ENCODE data around the gene PRPSAP1.
A peak's percentile ranks its signal among the peaks of the same experiment; 100 is the strongest.
"Not testable (repeated sequence)": the region's sequence is repeated elsewhere in the genome, so short reads cannot be mapped to it uniquely, and the experiment has no call there.

PRPSAP1 gene

DNA sequence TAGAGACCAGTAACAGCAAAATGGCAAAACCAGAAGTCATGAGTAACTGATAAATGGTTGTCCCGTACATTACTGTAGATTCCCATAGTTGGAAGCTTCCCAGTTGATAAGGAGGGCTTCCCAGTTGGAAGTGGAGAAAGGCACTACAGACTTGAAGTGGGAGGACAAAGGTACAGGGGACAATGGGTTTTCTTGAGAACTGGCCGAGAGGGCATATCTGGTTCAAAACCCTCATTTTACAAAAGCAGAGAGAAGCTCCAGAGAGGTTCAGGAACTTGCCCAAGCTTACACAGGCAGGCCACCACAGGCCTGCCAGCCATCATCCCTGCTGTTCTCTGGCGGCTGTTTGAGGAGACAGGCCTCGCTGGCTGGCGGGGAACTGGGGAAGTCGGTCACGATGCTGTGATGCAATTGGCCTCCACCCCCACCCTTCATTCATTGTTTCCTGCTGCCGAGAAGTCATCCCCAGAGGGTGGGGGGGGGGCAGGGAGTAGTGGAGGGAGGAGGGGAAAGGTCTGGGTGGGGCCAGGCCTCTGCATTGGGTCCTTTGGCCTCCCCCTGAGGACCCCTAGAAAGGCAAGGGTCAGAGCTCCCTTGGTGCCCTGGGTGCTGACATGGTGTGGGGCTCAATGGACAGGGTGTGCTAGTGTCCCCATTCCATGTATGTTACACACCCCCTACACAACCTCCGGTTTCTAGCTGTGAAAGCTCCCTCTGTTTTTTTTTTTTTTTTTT is 85.5 kb downstream of the PRPSAP1 start:
- POLR2A ChIA-PET (ENCODE audit: low non-redundant PET): interaction anchor here (0.7 kb wide), 1 partner anchor 190 kb away, joined by 5 read pairs; no protein-coding TSS in a partner anchor
- TF ChIP-seq, protein P1, sequence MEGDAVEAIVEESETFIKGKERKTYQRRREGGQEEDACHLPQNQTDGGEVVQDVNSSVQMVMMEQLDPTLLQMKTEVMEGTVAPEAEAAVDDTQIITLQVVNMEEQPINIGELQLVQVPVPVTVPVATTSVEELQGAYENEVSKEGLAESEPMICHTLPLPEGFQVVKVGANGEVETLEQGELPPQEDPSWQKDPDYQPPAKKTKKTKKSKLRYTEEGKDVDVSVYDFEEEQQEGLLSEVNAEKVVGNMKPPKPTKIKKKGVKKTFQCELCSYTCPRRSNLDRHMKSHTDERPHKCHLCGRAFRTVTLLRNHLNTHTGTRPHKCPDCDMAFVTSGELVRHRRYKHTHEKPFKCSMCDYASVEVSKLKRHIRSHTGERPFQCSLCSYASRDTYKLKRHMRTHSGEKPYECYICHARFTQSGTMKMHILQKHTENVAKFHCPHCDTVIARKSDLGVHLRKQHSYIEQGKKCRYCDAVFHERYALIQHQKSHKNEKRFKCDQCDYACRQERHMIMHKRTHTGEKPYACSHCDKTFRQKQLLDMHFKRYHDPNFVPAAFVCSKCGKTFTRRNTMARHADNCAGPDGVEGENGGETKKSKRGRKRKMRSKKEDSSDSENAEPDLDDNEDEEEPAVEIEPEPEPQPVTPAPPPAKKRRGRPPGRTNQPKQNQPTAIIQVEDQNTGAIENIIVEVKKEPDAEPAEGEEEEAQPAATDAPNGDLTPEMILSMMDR (conservative IDR thresholded peaks at IDR 0.05; ENCODE audit: low read depth): no peak
- DNase-seq (ENCODE audit: low spot score): peak; percentile 84
- CTCF ChIA-PET: interaction anchor here (0.6 to 1.3 kb wide), 3 partner anchors 10 to 20 kb away, joined by 3 to 12 read pairs (median 6); no protein-coding TSS in a partner anchor
- peak overlapping the region; percentile 93 for H3K27ac ChIP-seq

DNA sequence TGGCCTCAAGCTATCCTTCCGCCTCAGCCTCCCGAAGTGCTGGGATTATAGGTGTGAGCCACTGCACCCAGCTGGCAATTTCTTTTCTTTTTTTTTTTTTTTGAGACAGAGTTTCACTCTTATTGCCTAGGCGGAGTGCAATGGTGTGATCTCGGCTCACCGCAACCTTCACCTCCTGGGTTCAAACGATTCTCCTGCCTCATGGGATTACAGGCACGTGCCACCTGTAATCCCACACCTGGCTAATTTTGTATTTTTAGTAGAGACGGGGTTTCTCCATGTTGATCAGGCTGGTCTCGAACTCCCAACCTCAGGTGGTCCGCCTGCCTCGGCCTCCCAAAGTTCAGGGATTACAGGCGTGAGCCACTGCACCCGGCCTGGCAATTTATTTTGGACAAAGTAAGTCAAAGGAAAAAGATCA is 86.1 kb downstream of the PRPSAP1 start:
- DNase-seq (ENCODE audit: low spot score): not testable (repeated sequence)
- ChIA-PET POLR2A (ENCODE audit: low non-redundant PET) (interaction anchor here (0.7 kb wide), 2 partner anchors 12 to 189 kb away, joined by 3 to 5 read pairs; no protein-coding TSS in a partner anchor), CTCF (interaction anchor here (0.6 to 1.2 kb wide), 5 partner anchors 11 to 148 kb away, joined by 3 to 8 read pairs (median 3); no protein-coding TSS in a partner anchor)
- peak overlapping the region; percentile 93 for H3K27ac ChIP-seq

DNA sequence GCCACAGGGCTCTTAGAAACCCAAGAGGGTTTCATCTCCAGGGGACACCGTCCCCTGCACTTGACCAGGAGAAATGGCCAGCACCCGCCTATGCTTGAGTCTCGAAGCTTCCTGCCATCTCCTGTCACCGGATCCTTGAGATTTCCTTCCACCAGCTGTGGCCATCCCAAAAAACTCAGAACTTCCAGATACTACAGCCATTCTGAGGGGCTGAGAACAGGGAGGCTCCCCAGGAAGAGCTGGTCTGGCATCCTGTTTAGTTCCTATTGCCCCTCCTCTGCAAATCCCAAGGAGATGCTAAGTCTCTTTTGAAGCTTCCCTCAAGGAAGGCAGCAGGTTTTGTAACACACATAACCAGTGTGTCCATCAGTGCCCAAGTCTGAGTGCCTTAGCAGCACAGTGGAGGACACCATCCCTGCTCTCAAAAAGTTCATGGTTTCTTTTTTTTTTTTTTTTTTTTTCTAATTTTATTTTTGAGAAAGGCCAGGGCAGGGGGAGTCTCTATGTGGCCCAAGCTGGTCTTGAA is 86.6 kb downstream of the PRPSAP1 start:
- POLR2A ChIA-PET (ENCODE audit: low non-redundant PET): interaction anchor here (0.7 kb wide), 2 partner anchors 12 to 189 kb away, joined by 3 to 5 read pairs; no protein-coding TSS in a partner anchor
- no peak for DNase-seq (ENCODE audit: low spot score)
- peak overlapping the region; percentile 93 for H3K27ac ChIP-seq
- CTCF ChIA-PET: interaction anchor here (0.6 to 1.2 kb wide), 7 partner anchors 11 to 406 kb away, joined by 3 to 8 read pairs (median 4); no protein-coding TSS in a partner anchor
- TF ChIP-seq, protein P1 (conservative IDR thresholded peaks at IDR 0.05; ENCODE audit: low read depth): no peak

DNA sequence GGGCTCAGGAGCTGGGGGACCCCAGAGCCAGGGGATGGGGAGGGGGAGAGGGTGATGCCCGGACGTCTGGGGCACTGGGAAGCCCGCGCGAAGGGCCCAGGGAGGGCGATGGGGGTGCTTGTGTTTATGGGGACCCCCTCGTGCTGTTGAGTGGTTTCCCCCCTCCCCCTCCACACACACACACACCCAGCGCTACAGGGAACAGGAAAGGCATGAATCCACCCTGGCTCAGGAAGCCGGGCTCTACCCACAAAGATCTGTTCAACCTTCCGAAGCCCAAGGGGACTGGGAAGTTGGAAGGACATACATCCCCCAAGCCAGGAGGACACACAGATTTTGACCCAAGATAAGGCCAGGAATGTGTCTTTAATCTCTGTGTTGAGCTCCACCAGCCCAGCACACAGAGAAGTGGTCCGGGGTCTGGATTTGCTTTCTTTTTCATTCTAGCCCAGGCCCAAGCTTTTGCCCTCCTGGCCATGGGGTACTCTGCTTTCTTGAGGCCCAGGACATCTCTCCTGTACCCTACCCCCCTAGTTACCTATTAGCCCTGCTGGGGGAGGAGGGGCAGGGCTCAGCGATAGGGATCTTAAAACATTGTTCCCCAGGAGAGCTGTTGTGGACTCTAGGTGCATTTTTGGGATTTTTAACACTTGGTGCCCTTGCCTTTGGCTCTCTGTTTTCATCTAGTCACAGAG is 87.3 kb downstream of the PRPSAP1 start:
- DNase-seq (ENCODE audit: low spot score): peak; percentile 41
- ChIA-PET CTCF (interaction anchor here (1.1 to 1.2 kb wide), 3 partner anchors 13 to 144 kb away, joined by 4 to 8 read pairs (median 4); no protein-coding TSS in a partner anchor), POLR2A (ENCODE audit: low non-redundant PET) (interaction anchor here (0.7 kb wide), 1 partner anchor 13 kb away, joined by 3 read pairs; no protein-coding TSS in a partner anchor)
- TF ChIP-seq, protein P1 (conservative IDR thresholded peaks at IDR 0.05; ENCODE audit: low read depth): no peak
- H3K27ac ChIP-seq: peak overlapping the region; percentile 93

DNA sequence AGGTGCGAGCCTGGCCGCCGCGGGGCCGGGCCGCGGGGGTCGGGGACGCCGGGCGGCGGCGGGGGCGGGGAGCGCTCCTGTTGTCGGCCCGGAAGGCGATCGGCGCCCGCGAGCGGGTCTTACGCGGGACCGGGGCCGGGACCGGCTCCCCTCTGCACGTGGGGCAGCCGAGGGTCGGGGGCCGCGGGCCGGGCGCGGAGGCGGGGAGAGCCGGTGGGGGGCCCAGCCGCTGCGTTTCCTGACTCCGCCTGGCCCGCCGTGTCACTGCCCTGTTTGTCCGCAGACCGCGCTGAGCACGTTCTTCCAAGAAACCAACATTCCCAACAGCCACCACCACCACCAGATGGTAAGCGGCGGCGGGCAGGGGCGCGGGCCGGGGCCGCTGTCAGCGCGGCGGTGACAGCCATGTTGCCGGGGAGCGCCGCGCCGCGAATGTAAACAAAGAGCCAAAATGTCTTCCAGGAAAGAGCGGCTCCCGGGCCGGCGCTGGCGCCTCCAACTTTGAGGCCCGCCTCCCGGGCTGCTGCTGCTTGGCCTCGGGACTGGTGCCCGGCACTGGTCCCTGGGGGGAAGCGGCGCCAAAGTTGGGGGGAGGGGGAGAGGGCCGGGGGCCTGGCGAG is 88.0 kb downstream of the PRPSAP1 start:
- CTCF ChIA-PET: interaction anchor here (1.0 to 1.2 kb wide), 3 partner anchors 24 to 144 kb away, joined by 4 read pairs; no protein-coding TSS in a partner anchor
- no peak for DNase-seq (ENCODE audit: low spot score)
- TF ChIP-seq, protein P1 (conservative IDR thresholded peaks at IDR 0.05; ENCODE audit: low read depth): no peak
- H3K27ac ChIP-seq: peak overlapping the region; percentile 93
- POLR2A ChIA-PET (ENCODE audit: low non-redundant PET): no interaction called here

DNA sequence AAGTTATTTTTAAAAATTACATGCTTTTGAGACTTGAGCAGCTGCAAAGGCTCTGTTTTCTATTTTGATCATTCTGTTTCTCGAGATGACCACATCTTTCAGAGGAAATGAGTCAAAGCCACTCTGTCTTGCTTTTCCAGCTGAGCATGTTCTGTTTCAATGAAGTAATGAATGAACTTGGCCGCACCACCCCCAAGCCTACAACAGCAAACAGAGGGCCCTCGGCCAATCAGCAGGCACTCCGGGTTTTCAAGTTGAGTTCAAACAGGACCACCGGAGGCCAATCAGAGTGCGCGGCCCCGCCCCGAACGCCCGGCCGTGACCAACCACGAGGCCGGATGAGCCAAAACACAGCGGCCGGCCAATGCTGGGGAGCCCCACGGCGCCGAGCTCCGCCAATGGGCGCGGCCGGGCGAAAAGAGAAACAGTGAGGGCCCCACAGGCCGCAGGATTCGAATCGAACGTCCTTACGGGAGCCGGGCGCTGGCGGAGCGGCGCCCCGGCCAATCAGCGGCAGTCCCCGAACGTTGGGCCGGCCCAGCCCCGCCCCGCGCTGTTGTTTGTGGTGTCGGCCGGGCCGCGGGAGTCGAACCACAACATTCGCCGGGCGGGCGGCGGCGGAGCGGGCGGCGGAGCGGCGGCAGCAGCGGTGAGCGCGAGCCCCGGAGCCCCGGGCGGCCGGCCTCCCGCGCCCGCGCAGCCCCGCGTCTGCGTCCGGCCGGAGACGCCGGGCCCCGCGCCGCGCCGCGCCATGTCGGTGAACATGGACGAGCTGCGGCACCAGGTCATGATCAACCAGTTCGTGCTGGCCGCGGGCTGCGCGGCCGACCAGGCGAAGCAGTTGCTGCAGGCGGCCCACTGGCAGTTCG is 88.7 kb downstream of the PRPSAP1 start, which contains the start of gene UBALD2:
Gene UBALD2 (plus strand): TSS at position 594 of the 869 bp plus-strand sequence. CDS start 158 bp downstream, at position 752.
- TF ChIP-seq, protein P1 (conservative IDR thresholded peaks at IDR 0.05; ENCODE audit: low read depth): no peak
- ChIA-PET CTCF (interaction anchor here (1.0 to 1.1 kb wide), 3 partner anchors 24 to 144 kb away, joined by 3 to 4 read pairs (median 4); no protein-coding TSS in a partner anchor), POLR2A (ENCODE audit: low non-redundant PET) (interaction anchor here (0.6 to 0.7 kb wide), 2 partner anchors 27 to 185 kb away, joined by 3 to 6 read pairs; no protein-coding TSS in a partner anchor)
- peak within 1 kb of the TSS; percentile 93 for H3K27ac ChIP-seq
- peak; percentile 99 for DNase-seq (ENCODE audit: low spot score)
